Epithelial cell of proximal tubule (primary cell): Measurements from ENCODE around the gene AKAP6. TPM values are rescaled to one million over a fixed set of nuclear protein-coding genes. Genes with fewer than 3 reads are reported as not detected.

Experiments used
- DNase-seq: peaks from one replicate; pipeline ENCODE4 v3.0.0-alpha.2; 2011; ENCODE audit warnings: low read depth
- H3K4me3 ChIP-seq: 2 replicates; pipeline ENCODE4 v1.5.1; 2011; ENCODE audit warnings: low read depth, mild to moderate bottlenecking, low read length
- CTCF ChIP-seq: conservative IDR thresholded peaks from 2 replicates; pipeline ENCODE4 v1.5.1; 2012; ENCODE audit warnings: low read depth, mild to moderate bottlenecking, low read length
- total RNA-seq: library from RNA; depleted of rRNA; stranded (reverse); fragments of >200 nt; gene quantifications from 2 replicates; pipeline ENCODE4 v1.2.3, GENCODE V29; 2015

The AKAP6 gene
- total RNA-seq, 1 donor from 2014 or later = 4.6 TPM

DNA sequence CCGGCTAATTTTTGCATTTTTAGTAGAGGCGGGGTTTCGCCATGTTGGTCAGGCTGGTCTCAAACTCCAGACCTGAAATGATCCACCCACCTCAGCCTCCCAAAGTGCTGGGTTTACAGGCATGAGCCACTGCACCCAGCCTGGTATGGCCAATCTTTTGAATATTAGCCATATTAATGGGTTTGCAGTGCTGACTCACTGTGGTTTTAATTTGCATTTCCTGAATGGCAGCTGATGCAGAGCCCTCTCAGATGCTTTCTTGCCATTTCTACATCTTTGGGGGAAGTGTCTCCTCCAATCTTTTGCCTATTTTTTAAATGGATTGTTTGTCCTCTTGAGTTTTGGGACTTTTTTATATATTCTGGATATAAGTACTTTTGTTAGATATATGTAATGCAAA, 554.1 kb downstream of the AKAP6 start:
- no peak for TF ChIP-seq CTCF
- no peak overlapping the region for H3K4me3 ChIP-seq
- no peak for DNase-seq

Other genes starting within 250 kb of the AKAP6 start
- not detected in 2 replicates for gene RNU6-7, start 127.3 kb upstream of the AKAP6 start, total RNA-seq
- gene RNU6-8, start 126.0 kb upstream of the AKAP6 start, total RNA-seq = not detected in 2 replicates